Inflammatory macrophage treated with lipopolysaccharide for 4 hours (primary cell): Measurements from ENCODE around the gene CT45A9.
"Not testable (repeated sequence)": the region's sequence is repeated elsewhere in the genome, so short reads cannot be mapped to it uniquely, and the experiment has no call there.

ENCODE experiments used
- DNase-seq: peaks from one replicate; pipeline ENCODE4 v3.0.0-alpha.2; 2020

The CT45A9 gene

GRCh38 chrX:135871712-135872111 lies at the start of gene CT45A9:
Gene CT45A9, minus strand, starts transcription at chrX:135871812. Its CDS starts 3,751 bp downstream, at chrX:135868061.
- DNase-seq = not testable (repeated sequence)

GRCh38 chrX:135920516-135920915 lies 48.9 kb upstream of the CT45A9 start:
- not testable (repeated sequence) for DNase-seq

- DNase-seq = no peak
Observed at GRCh38 chrX:135914404-135914803, 42.8 kb upstream of the CT45A9 start.

GRCh38 chrX:135910251-135910650 lies 38.6 kb upstream of the CT45A9 start:
- no peak for DNase-seq

- DNase-seq = no peak
Observed at GRCh38 chrX:135893294-135893817, 21.7 kb upstream of the CT45A9 start, which contains the start of the genes CT45A10 and SAGE1. Gene CT45A10, minus strand, starts transcription at chrX:135893444. Its CDS starts 8,100 bp downstream, at chrX:135885344. Gene SAGE1, plus strand, starts transcription at chrX:135893716. Its CDS starts 2,527 bp downstream, at chrX:135896243.

- no peak for DNase-seq
Observed at GRCh38 chrX:135892781-135893180, 21.2 kb upstream of the CT45A9 start.

GRCh38 chrX:135890087-135890585 lies 18.5 kb upstream of the CT45A9 start:
- no peak for DNase-seq

- DNase-seq = not testable (repeated sequence)
Observed at GRCh38 chrX:135888976-135889375, 17.4 kb upstream of the CT45A9 start.

GRCh38 chrX:135888230-135888629 lies 16.6 kb upstream of the CT45A9 start:
- DNase-seq = not testable (repeated sequence)

GRCh38 chrX:135882741-135883140 lies 11.1 kb upstream of the CT45A9 start:
- DNase-seq = not testable (repeated sequence)

- not testable (repeated sequence) for DNase-seq
Observed at GRCh38 chrX:135854438-135854837, 17.2 kb downstream of the CT45A9 start, which contains the start of gene CT45A8. Gene CT45A8, minus strand, starts transcription at chrX:135854538. Its CDS starts 3,755 bp downstream, at chrX:135850783.

- not testable (repeated sequence) for DNase-seq
Observed at GRCh38 chrX:135837180-135837579, 34.4 kb downstream of the CT45A9 start, which contains the start of gene CT45A7. Gene CT45A7, minus strand, starts transcription at chrX:135837280. Its CDS starts 3,747 bp downstream, at chrX:135833533.

- not testable (repeated sequence) for DNase-seq
Observed at GRCh38 chrX:135819912-135820311, 51.7 kb downstream of the CT45A9 start, which contains the start of gene CT45A2. Gene CT45A2, minus strand, starts transcription at chrX:135820012. Its CDS starts 3,747 bp downstream, at chrX:135816265.
